H9 (cell line): ENCODE measurements around the gene LRRC8C. TPM values are rescaled to one million over a fixed set of nuclear protein-coding genes. Genes with fewer than 3 reads are reported as not detected.

Experiments
- DNase-seq: peaks from one replicate; pipeline ENCODE4 v3.0.0-alpha.2; 2017
- H2AFZ ChIP-seq: one replicate; pipeline ENCODE4 v1.6.1; 2013; ENCODE audit warnings: mild to moderate bottlenecking, low read length, control low read depth, moderate library complexity
- H2AK5ac ChIP-seq: 2 replicates; pipeline ENCODE4 v1.6.1; 2013; ENCODE audit warnings: low read length, control low read depth, mixed read lengths; ENCODE audit not compliant: insufficient read length
- H2BK120ac ChIP-seq: one replicate; pipeline ENCODE4 v1.6.1; 2013; ENCODE audit warnings: low read depth, mild to moderate bottlenecking, low read length, control low read depth, inconsistent platforms; ENCODE audit not compliant: poor library complexity, severe bottlenecking
- H2BK12ac ChIP-seq: 2 replicates; pipeline ENCODE4 v1.6.1; 2013; ENCODE audit warnings: low read length, control low read depth, mixed read lengths, low read depth; ENCODE audit not compliant: insufficient read length
- H2BK15ac ChIP-seq: 2 replicates; pipeline ENCODE4 v1.6.1; 2013; ENCODE audit warnings: low read depth, low read length, control low read depth
- H2BK20ac ChIP-seq: one replicate; pipeline ENCODE4 v1.6.1; 2013; ENCODE audit warnings: low read depth, mild to moderate bottlenecking, low read length, control low read depth, inconsistent platforms; ENCODE audit not compliant: poor library complexity, severe bottlenecking
- H2BK5ac ChIP-seq: 2 replicates; pipeline ENCODE4 v1.6.1; 2013; ENCODE audit warnings: low read length, control low read depth, mixed read lengths; ENCODE audit not compliant: insufficient read length
- H3K14ac ChIP-seq: 2 replicates; pipeline ENCODE4 v1.6.1; 2013; ENCODE audit warnings: low read length, control low read depth; ENCODE audit not compliant: insufficient read depth
- H3K18ac ChIP-seq: 2 replicates; pipeline ENCODE4 v1.6.1; 2013; ENCODE audit warnings: low read depth, mild to moderate bottlenecking, mixed read lengths, low read length, control low read depth; ENCODE audit not compliant: insufficient read length
- H3K23ac ChIP-seq: 2 replicates; pipeline ENCODE4 v1.6.1; 2013; ENCODE audit warnings: low read length, control low read depth, mixed read lengths, low read depth; ENCODE audit not compliant: insufficient read length
- H3K23me2 ChIP-seq: 2 replicates; pipeline ENCODE4 v1.6.1; 2013; ENCODE audit warnings: low read depth, mild to moderate bottlenecking, mixed read lengths, low read length, control low read depth; ENCODE audit not compliant: insufficient read length, poor library complexity, severe bottlenecking
- H3K27ac ChIP-seq: 2 replicates; pipeline ENCODE4 v1.5.1; 2013; ENCODE audit warnings: low read length, control low read depth, mixed read lengths, low read depth; ENCODE audit not compliant: insufficient read length
- H3K27me3 ChIP-seq: 2 replicates; pipeline ENCODE4 v1.6.1; 2013; ENCODE audit warnings: low read length, control low read depth, inconsistent platforms; ENCODE audit not compliant: insufficient read depth
- H3K4ac ChIP-seq: 2 replicates; pipeline ENCODE4 v1.6.1; 2013; ENCODE audit warnings: low read depth, mild to moderate bottlenecking, control low read depth, inconsistent platforms, low read length, moderate library complexity
- H3K4me1 ChIP-seq: 2 replicates; pipeline ENCODE4 v1.6.1; 2013; ENCODE audit warnings: low read length, control low read depth, inconsistent platforms; ENCODE audit not compliant: insufficient read depth
- H3K4me2 ChIP-seq: 2 replicates; pipeline ENCODE4 v1.6.1; 2013; ENCODE audit warnings: low read length, control low read depth, mixed read lengths; ENCODE audit not compliant: insufficient read length, insufficient read depth
- H3K56ac ChIP-seq: 2 replicates; pipeline ENCODE4 v1.6.1; 2013; ENCODE audit warnings: low read depth, mild to moderate bottlenecking, mixed read lengths, low read length, control low read depth; ENCODE audit not compliant: insufficient read length
- H3K79me1 ChIP-seq: 2 replicates; pipeline ENCODE4 v1.6.1; 2013; ENCODE audit warnings: low read depth, mild to moderate bottlenecking, moderate library complexity, low read length, control low read depth, inconsistent platforms; ENCODE audit not compliant: insufficient read depth, poor library complexity, severe bottlenecking
- H3K79me2 ChIP-seq: 2 replicates; pipeline ENCODE4 v1.6.1; 2013; ENCODE audit warnings: low read length, control low read depth, inconsistent platforms; ENCODE audit not compliant: insufficient read depth
- H3K9ac ChIP-seq: 2 replicates; pipeline ENCODE4 v1.6.1; 2013; ENCODE audit warnings: low read length, control low read depth, mixed read lengths; ENCODE audit not compliant: insufficient read length; ENCODE audit errors: extremely low read depth
- H3K9me3 ChIP-seq: one replicate; pipeline ENCODE4 v1.6.1; 2013; ENCODE audit warnings: low read depth, low read length, inconsistent platforms; ENCODE audit not compliant: control insufficient read depth
- H3T11ph ChIP-seq: one replicate; pipeline ENCODE4 v1.6.1; 2013; ENCODE audit warnings: mild to moderate bottlenecking, low read length, control low read depth, inconsistent platforms
- H4K20me1 ChIP-seq: one replicate; pipeline ENCODE4 v1.6.1; 2013; ENCODE audit not compliant: control insufficient read depth, insufficient read length, insufficient read depth
- H4K5ac ChIP-seq: 2 replicates; pipeline ENCODE4 v1.6.1; 2013; ENCODE audit warnings: low read depth, mild to moderate bottlenecking, mixed read lengths, low read length, control low read depth; ENCODE audit not compliant: insufficient read length
- H4K8ac ChIP-seq: replicated peaks from 2 replicates; pipeline ENCODE4 v1.6.1; 2013; ENCODE audit warnings: low read length, control low read depth, mixed read lengths, low read depth; ENCODE audit not compliant: insufficient read length
- H4K91ac ChIP-seq: 2 replicates; pipeline ENCODE4 v1.6.1; 2013; ENCODE audit warnings: low read depth, mild to moderate bottlenecking, moderate library complexity, mixed read lengths, low read length, control low read depth; ENCODE audit not compliant: insufficient read length
- H3K27ac Mint-ChIP-seq, 3 experiments: 2 replicates in 2 of 3; 3 replicates in 1 of 3; pipeline ENCODE4 v1.8.0; 2020 to 2021; ENCODE audit warnings: mixed read lengths in 3 of 3, mild to moderate bottlenecking in 1 of 3, moderate library complexity in 1 of 3
- H3K27me3 Mint-ChIP-seq: 2 replicates; pipeline ENCODE4 v1.8.0; 2021; ENCODE audit warnings: low read depth, mild to moderate bottlenecking, moderate library complexity, mixed read lengths
- H3K36me3 Mint-ChIP-seq, 3 experiments: 2 replicates in 2 of 3; 3 replicates in 1 of 3; pipeline ENCODE4 v1.8.0; 2020 to 2021; ENCODE audit warnings: low read depth in 3 of 3, mixed read lengths in 3 of 3; ENCODE audit not compliant: insufficient read depth in 1 of 3
- H3K4me1 Mint-ChIP-seq, 2 experiments: 2 replicates each; pipeline ENCODE4 v1.8.0; 2020; ENCODE audit warnings: mixed read lengths in 2 of 2
- H3K4me3 Mint-ChIP-seq, 2 experiments: 2 replicates in 1 of 2; 3 replicates in 1 of 2; pipeline ENCODE4 v1.8.0; 2020 to 2021; ENCODE audit warnings: mild to moderate bottlenecking in 2 of 2, mixed read lengths in 2 of 2, moderate library complexity in 1 of 2
- H3K9me3 Mint-ChIP-seq, 2 experiments: 2 replicates in 1 of 2; 3 replicates in 1 of 2; pipeline ENCODE4 v1.8.0; 2020; ENCODE audit warnings: mild to moderate bottlenecking in 2 of 2, mixed read lengths in 2 of 2, moderate library complexity in 1 of 2
- WGBS: extraction: QIAGEN DNeasy Blood & Tissue Kit; methylation state at CpG from one replicate; pipeline ENCODE4 v1.1.7; 2013; ENCODE audit warnings: missing lambda C conversion rate, low lambda C conversion rate, mixed read lengths; ENCODE audit not compliant: insufficient read length; ENCODE audit errors: extremely low coverage; 5-methylcytosine and 5-hydroxymethylcytosine counted together
- total RNA-seq: library from RNA; stranded (reverse); gene quantifications from 2 replicates; pipeline ENCODE4 v1.2.1, GENCODE V29; 2021
- TF ChIP-seq, protein P1 (sequence below): fragments of 200-600 bp; sonication (generic); conservative IDR thresholded peaks from 3 replicates; pipeline ENCODE4 v1.8.0; 2021; ENCODE audit warnings: antibody characterized with exemption, mild to moderate bottlenecking

Gene LRRC8C
- total RNA-seq, 1 experiment from 2014 or later: 1.9 TPM

DNA sequence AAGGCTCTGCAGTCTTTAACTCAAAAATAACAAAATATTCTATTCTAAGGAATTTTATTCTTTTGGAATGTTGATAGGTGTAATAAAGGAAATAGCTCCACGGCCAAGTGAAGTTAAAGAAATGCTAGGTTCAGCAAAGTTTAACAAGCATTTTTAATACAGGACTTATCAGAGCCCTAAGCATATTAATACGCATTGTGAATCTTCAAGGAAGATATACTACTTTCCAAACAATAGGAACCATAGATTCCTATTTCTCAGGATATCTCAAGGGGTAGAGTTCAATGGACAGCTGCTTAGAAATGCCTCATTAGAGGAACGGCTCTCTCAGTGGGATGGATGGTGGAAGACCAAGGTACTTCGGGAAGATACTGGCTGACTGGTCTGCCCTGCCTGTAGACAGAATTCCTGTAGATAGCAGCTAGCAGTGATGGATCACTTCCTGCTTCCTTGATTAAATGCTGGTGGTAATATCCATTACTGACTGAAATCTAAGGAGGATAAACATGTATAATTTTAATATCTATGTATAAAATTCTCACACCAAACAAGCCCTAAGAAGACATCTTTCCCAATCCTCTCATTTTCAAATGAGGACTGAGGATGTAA lies 8.1 kb upstream of the LRRC8C start:
- Histone ChIP-seq H2AFZ (no peak overlapping the region), H4K91ac (no peak overlapping the region), H3K14ac (no peak overlapping the region), H3K9me3 (no peaks in the 10 kb centered on the region), H2BK120ac (no peak overlapping the region), H3K4ac (no peak overlapping the region), H2BK12ac (no peak overlapping the region), H4K8ac (no peak overlapping the region), H3K23me2 (no peaks in the 10 kb centered on the region), H3K56ac (no peak overlapping the region), H3K9ac (no peak overlapping the region), H3K4me1 (no peaks in the 10 kb centered on the region), H3K18ac (no peak overlapping the region), H4K20me1 (no peaks in the 10 kb centered on the region), H2AK5ac (no peak overlapping the region), H3K4me2 (no peak overlapping the region), H3K27ac (no peak overlapping the region), H2BK5ac (no peak overlapping the region), H2BK20ac (no peak overlapping the region), H3K79me1 (no peaks in the 10 kb centered on the region), H3K27me3 (no peaks in the 10 kb centered on the region), H3T11ph (no peak overlapping the region), H2BK15ac (no peak overlapping the region), H4K5ac (no peak overlapping the region), H3K79me2 (no peaks in the 10 kb centered on the region), H3K23ac (no peak overlapping the region)
- Mint-ChIP-seq H3K9me3 (no peaks in the 10 kb centered on the region), H3K36me3 (no peaks in the 10 kb centered on the region), H3K4me3 (no peak overlapping the region), H3K4me1 (peaks cover 2 to 4% of the 10 kb centered on the region in 2 experiments; a peak in 1 of 4 replicates), H3K27ac (no peak overlapping the region), H3K27me3 (no peaks in the 10 kb centered on the region; the same call in 1 of the 2 replicates)
- no CpG with 5 or more reads among the region's 4 CpGs for WGBS
- TF ChIP-seq, protein P1, sequence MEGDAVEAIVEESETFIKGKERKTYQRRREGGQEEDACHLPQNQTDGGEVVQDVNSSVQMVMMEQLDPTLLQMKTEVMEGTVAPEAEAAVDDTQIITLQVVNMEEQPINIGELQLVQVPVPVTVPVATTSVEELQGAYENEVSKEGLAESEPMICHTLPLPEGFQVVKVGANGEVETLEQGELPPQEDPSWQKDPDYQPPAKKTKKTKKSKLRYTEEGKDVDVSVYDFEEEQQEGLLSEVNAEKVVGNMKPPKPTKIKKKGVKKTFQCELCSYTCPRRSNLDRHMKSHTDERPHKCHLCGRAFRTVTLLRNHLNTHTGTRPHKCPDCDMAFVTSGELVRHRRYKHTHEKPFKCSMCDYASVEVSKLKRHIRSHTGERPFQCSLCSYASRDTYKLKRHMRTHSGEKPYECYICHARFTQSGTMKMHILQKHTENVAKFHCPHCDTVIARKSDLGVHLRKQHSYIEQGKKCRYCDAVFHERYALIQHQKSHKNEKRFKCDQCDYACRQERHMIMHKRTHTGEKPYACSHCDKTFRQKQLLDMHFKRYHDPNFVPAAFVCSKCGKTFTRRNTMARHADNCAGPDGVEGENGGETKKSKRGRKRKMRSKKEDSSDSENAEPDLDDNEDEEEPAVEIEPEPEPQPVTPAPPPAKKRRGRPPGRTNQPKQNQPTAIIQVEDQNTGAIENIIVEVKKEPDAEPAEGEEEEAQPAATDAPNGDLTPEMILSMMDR: no peak
- DNase-seq: no peak
